DLD1 (cell line): ENCODE data around the gene GCK.
"Not testable (repeated sequence)": the region's sequence is repeated elsewhere in the genome, so short reads cannot be mapped to it uniquely, and the experiment has no call there.

Source experiments
- in situ Hi-C: cut with HindIII; loops from 2 replicates; pipeline ENCODE4 v1.10.0; 2017; ENCODE audit warnings: low sequenced_read_pairs

The GCK gene

DNA sequence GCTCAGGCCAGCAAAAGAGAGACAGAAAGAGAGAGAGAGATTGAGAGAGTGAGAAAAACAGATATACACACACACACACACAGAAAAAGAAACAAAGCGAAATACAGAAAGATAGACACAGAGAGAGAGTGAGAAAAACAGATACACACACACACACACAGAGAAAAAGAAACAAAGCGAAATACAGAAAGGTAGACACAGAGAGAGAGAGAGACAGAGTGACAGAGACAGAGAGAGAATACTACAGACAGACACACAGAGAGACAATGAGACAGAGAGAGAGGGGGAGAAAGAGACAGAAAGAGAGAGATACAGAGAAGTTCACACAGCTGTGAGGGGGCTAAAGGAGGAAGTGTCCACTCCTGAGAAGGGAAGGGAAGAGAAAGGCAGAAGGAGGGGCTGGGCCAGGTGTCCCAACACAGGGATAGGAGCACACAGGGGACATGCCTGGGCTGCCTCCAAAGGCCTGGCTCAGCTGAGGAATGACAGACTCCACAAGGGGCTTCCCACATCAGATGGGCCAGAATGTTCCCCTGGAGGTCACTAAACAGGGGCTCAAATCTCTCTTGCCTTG is 4.3 kb downstream of the GCK start:
- in situ Hi-C loops: no loop called here

DNA sequence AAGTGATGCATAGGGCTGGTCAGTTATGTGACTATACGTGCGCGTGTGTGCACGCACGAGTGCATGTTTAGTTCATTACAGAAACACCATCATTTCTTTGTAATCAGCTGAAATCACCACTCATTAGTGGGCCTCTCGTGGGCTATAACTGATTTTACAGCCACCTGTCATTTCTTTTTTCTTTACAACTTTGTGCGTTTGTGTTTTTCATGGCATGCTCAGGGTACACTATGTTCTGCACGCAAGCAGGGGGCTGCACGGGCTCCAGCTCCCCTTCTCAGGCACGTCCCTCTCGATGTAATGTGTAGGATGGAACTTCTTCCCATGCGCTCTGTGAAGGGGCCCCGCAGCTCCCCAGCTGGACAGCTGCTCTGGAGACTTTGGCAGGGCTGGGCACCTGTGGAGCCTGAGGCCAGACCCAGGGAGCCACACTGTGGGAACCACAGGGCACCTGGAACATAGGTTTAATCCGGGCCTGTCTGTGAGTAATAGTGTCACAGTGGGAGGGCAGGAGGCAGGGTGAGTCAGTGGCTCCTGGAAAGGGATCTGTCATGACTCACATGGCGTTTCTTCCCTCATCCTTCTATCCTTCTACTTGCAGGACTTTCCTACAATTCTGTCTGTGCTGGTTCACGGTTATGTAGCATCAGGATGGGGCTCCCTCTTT is 4.9 kb downstream of the GCK start:
- in situ Hi-C loops: no loop called here

DNA sequence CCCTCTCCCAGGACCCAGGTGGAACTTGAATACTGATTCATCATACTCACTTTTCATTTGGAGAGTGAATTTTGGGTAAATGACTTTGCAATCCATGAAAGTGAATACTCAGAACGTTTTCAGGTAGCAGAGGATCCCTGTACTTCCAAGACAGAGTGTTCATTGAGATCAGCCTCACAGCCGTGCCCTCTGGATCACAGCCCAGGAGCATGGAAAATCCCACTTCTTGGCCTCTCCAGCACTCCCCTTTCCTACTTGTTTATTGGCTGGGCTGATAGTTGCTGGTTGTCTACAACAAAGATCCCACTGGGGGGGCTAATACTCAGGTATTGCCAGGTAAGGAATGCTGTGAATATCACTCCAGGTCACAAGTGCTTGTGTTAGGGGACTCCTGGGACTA is 5.9 kb downstream of the GCK start:
- in situ Hi-C loops: no loop called here

DNA sequence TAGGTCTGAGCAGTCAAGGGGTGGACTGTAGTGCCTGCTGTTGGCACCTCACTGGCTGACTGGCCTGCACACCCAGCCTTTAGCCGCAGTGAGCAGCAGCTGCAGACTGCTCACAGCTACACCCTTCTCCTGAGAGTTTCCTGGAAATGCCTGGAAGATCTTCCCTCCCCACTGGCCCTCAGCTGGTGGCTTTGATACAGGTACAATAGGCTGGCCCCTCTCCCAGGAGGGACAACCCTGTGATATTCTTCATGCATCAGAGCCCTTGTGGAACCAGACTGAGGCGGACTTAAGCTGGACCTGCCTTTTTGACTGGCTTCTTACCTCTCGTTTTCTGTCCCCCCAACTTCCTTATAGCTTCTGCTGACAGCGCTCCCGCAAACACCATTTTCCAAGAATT is 6.4 kb downstream of the GCK start:
- in situ Hi-C loops: no loop called here

DNA sequence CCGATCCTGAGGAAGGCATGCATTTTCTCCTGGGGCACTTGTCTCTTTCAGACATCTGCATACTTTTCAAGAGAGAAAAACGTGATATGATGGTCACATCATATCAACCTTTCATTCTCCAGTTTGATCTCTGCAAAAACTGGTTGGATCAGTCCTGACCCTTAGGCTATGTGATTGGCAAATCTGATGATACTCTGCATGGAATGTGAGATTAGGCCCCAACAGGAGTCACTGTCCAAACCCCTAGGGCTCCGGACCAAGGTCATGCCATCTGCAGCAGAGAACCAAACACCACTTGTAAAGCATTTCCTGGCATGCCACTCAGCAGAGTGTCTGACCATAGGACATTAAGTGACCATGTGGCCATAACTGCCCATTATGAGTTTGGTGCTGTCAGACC is 8.6 kb downstream of the GCK start:
- in situ Hi-C loops: no loop called here

DNA sequence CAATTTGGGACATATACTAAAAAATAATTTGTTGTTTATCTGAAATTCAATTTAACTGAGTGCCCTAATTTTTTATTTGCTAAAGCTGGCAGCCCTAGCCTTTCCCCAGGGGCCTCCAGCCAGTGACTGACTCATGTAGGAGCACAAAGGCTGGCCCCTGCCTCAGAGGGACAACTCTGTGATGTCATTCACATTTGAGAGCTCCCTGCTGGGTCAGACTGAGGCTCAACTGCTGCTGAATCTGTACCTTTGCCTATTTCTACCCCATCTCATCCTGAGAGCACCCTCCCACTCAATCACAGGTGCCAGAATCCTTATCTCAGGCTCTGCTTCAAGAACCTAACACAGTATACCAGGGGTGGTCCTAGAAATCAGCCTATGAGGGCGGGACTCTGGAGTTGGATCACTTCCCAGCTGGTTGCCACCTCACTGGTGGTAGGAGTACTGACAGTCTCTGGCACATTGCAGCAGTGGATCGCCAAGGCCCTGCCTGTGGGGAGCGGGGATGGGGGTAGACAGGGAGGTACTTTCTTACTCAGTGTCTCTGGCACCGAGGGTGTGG is 11.6 kb downstream of the GCK start:
- in situ Hi-C loops: no loop called here

DNA sequence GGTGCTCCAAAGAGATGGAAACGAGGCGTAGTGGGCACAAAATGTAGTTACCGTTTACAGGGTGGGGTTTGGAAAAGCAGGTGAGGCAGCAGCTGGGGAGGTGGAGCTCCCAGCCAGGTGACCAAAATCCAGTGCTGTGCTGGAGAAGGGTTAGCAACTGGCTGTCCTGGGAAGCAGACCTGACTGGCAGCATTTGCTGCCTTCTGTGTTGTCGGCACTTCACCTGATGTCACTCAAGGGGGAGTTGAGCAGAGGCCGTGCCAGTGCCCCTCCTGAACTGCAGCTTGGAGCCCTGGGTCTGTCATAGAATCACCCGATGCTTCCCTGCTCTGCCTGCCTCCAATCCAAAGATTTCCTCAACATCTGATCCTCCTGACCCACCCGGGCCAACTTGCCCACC is 12.8 kb downstream of the GCK start:
- in situ Hi-C loops: no loop called here

DNA sequence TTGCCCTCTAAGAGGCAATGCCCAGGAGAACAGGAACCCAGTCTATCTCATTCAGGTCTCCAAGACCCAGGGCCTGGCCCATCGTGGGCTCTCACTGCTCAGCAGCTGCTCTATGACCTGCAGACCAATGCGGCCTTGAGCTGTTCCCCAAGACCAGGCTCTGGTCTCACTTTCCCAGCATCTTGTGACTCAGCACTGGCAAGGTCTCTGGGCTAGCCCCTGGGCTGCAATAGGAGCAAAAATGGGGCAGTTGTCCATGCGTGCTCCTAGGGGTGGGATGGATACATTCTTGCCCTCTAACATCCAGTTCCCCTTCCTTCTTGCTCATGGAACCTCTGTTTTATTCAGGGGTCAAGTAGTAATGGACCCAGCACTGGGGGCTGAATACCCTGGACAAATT is 13.5 kb downstream of the GCK start:
- in situ Hi-C loops: no loop called here

DNA sequence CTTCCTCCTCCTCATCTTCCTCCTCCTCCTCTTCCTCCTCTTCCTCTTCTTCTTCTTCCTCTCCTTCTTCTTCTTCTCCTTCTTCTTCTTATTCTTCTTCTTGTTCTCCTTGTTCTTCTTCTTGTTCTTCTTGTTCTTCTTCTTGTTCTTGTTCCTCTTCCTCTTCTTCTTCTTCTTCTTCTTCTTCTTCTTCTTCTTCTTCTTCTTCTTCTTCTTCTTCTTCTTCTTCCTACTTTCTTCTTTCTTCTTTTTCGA is 14.6 kb downstream of the GCK start:
- in situ Hi-C loops: not testable (repeated sequence)

DNA sequence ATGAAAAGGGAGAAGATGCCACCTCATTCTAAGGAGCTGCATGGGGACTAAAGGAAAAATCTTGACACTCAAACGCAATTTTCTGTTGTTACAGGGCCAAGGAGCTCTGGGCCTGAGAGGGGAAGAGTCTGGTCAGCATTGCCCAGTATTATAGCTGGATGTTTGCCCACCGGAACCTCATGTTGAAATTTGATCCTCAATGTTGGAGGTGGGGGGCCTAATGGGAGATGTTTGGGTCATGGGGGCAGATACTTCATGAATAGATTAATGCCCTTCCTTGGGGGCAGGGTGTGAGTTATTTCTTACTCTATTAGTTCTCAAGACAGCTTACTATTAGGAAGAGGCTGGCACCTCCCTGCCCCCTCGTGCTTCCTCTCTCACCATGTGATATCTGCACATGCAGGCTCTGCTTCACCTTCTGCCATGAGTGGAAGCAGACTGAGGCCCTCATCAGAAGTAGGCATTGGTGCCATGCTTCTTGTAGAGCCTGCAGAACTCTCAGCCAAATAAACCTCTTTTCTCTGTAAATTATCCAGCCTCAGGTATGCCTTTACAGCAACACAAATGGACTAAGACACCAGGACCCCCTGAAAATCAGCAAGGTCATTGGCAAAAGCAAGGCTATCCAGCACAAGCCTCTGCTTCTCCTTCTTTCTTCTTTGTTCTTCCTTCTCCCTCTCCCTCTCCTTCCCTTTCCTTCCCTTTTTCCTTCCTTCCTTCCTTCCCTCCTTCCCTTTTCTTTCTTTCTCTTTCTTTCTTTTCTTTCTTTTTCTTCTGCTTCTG is 15.1 kb downstream of the GCK start:
- in situ Hi-C loops: no loop called here

DNA sequence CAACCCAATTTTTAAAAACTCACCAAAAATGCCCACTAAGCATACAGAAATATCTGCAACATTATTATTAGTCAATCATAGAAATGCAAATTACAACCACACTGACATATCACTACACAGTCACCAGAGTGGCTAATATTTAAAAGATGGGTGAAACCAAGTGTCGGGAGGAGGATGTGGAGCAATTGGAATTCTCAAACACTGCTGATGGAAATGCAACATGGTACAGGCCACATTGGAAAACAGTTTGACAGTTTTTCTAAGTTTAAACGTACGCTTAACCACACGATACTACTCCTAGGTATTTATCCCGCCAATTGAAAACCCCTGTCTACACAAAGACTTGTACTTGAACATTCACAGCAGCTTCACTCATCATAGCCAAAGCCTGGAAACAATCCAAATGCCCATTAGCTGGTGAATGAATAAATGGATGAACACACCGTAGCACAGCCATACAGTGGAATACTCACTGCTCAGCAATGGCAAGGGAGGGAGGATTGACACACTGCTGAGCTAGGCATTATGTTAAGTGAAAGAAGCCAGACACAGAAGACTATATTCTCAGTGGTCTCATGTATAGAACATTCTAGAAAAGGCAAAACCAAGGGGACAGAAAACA is 16.3 kb downstream of the GCK start:
- in situ Hi-C loops: no loop called here

DNA sequence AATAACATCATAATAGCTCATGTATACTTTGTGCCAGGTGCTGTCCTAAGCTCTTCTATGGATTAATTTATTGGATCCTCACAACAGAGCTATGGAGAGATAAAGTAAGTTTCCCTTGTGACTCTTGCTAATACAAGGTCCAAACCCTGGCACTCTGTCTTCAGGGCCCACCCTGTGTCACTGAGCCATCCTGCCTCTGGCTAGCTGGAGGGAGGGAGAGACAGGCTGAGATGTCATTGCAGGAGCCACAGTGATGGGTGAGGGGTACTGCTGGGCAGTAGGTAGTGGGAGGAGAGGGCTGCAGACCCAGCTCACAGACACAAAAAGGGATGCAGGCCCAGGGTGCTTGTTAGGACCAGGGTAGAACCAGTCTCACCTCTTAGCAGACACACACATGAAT is 16.9 kb downstream of the GCK start:
- in situ Hi-C loops: no loop called here

DNA sequence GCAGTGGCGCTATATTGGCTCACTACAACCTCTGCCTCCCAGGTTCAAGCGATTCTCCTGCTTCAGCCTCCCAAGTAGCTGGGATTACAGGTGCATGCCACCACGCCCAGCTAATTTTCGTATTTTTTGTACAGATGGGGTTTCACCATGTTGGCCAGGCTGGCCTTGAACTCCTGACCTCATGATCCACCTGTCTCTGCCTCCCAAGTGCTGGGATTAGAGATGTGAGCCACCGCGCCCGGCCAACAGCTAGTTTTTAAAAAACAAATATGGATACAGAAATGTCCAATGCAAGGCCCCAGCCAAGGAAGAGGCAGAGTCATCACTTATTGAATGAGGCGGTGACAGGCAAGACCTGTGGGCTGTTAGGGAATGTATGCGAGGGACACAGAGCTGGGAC is 17.3 kb downstream of the GCK start:
- in situ Hi-C loops: not testable (repeated sequence)

DNA sequence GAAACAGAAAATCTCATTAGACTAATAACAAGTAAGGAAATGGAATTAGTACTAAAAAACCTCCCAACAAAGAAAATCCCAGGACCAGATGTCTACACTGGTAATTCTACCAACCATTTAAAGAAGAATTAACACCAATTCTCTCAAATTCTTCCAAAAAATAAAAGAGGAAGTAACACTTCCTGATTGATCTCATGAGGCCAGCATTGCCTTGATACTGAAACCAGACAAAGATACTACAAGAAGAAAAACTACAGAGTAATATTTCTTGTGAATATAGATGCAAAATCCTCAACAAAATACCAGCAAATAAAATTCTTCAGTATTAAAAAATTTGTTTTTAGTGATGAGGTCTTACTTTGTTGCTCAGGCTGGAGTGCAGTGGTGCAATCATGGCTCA is 21.3 kb downstream of the GCK start:
- in situ Hi-C loops: no loop called here

DNA sequence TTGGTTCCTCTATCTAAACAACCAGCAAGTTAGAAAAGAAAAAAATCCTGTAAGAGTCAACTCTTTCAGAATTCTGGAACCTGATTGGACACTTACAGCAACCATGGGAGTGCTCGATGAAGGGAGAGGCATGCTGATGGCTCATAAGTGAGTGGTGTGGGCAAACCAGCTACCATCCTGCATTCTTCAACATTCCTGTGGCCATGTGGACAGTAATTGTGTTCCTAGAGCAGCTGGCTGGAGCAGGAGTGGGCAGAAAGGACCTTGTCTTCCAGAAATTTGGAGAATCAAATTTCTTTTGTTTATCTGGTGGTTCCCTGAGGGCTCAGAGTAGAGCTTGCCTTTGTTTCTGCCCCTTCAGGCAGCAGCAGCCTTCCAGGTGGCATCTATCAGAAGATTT is 25.6 kb downstream of the GCK start:
- in situ Hi-C loops: no loop called here

DNA sequence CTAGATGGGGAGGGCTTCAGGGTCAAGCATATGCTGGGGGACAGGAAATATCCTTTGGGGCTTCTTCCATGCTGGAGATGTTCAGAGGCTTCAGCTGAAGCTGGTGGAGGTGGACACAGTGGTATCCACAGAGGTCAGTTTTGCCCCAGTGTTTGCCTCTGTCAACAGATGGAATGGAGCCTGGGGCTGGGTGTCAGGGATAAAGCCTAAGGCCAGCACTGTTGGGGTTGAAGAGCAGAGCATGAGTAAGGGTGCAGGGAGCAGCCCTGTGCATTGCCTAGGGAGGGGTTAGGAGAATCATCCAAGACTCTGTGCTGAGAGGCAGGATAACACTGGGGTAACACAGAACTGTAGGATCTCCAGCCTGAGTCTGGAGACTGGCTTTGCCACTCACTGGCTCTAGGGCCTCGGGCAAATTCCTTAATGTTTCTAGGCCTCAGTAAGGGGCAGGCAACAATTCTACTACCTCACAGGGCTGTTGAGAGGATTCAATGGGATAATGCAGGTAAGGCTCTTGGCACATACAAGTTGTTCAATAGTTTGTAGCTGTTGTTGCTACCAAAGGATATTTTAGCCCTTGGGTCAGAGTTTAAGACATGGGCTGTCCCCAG is 26.3 kb downstream of the GCK start:
- in situ Hi-C loops: no loop called here

DNA sequence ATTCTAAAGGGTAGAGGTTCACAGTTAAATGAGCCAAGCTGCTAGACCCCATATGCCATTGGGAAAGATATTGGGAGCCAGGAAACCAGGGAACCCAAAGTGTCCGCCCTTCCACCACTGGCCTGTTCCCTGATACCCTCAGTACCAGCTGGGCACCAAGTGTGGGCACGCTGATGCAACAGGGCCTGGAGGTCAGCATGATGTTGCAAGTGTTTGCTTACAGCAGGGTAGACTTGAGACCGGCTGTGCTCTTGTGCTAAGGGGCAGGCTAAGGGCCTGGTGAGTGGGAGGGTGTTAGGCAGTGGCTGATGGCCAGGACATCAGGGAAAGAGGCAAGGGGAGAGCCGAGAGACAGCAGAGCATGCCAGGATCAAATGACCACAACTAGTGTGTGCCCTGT is 27.1 kb downstream of the GCK start:
- in situ Hi-C loops: no loop called here

DNA sequence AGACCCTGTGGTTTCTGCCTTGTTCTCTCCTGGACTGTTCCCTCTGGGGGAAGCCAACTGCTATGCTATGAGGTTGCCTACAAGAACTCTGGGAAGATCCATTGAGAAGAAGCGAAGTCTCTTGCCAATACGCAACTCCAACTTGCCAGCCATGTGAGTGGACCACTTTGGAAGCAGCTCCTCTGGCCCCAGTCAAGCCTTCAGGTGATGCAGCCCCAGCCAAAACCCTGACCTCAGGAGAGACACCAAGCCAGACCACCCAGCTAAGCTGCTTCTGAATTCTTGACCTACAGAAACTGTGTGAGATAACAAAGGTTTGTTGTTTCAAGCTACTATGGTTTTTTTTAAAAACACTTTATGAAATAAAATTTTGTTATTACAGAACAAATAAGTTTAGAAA is 27.9 kb downstream of the GCK start:
- in situ Hi-C loops: no loop called here

DNA sequence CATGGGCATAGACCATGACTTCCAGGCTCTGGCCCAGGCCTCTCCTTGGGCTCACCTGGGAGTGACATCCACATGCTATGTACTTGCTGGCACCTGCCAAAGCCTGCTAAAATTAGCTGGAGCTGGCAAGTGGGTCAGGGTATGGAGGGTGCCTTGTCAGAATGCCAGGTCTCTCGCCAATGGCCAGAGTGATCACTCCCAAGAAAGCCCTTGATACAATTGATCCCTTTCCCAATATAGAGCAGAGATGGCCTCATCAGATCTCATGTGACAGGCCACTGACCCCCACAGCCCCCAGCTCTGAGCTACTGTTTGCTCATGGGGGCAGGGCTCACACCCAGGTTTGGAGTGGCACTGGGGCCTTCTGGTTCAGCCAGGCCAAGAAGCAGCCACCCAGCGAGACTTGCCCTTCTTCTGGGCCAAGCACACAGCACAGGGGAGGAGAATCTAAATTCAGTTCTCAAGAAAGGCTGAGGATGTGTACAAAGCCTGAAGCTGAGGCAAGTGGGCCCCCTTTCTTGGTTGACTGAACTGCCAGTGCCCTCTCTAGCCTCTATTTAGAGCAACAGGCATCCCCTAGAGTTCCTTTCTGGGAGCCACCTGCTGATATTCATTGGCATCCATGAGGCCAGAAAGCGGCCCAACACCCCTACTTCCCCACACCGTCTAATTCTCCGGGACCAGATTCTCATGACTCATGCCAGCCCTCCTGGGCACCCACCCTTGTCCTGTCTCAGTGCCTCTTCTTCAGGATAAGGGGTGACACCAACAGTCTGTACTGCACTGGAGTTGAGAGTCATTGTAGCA is 29.2 kb downstream of the GCK start:
- in situ Hi-C loops: no loop called here

DNA sequence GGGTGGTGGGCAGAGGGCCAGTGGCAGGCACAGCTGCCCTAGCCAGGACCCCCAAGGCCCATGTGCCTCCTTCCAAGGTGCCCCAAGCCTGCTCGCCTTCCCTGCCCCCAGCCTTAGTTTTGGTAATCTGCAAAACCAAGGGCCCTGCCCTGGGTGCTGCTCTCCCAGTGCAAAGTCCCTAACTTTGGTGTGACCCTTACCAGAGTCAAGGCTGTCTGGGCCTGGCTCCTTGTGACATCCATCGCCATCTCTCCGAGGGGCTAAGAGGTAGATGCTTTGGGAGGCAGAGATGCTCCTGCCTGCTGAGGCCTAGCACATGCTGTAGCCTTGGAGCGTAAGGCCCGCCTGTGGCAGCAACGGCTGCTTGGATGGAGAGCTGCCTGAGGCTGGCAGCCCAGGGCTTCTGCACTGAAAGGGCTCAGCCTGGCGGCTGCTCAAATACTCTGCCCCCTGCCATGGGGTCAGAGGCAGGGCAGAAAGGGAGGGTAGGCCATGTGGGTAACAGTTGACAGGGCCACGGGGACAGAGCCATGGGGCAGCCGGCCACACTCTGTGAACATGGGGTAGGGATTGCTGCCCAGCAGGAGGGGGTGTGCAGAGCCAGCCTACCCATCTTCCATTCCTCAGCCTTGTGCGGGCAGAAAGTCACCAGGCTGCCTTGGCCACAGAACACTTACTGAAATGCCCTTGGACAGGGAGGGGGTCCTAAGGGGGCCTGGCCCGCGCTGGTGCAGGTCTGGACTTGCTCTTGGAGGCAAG is 30.2 kb downstream of the GCK start:
- in situ Hi-C loops: no loop called here
